CD4-positive, alpha-beta T cell treated with Interleukin-6 at 100 ng/mL for 8 hours (primary cell): ENCODE data around the gene NEURL1.
"Not testable (repeated sequence)": the region's sequence is repeated elsewhere in the genome, so short reads cannot be mapped to it uniquely, and the experiment has no call there.

Experiments used
- DNase-seq: peaks from one replicate; pipeline ENCODE4 v3.0.0-alpha.2; 2020; ENCODE audit warnings: mixed read lengths, low spot score

NEURL1 gene

GRCh38 chr10:103608056-103608455 is 114.6 kb downstream of the NEURL1 start:
- DNase-seq, result not testable (repeated sequence)

GRCh38 chr10:103609231-103610082 is 116.0 kb downstream of the NEURL1 start:
- no peak for DNase-seq

GRCh38 chr10:103610083-103610472 is 116.6 kb downstream of the NEURL1 start:
- DNase-seq, result no peak

GRCh38 chr10:103610921-103611511 is 117.5 kb downstream of the NEURL1 start:
- DNase-seq, result no peak

- DNase-seq, result no peak
Measured at GRCh38 chr10:103612462-103613365, 119.2 kb downstream of the NEURL1 start.

- no peak for DNase-seq
Measured at GRCh38 chr10:103613616-103614015, 120.1 kb downstream of the NEURL1 start.

- no peak for DNase-seq
Measured at GRCh38 chr10:103614306-103615158, 121.0 kb downstream of the NEURL1 start.

- DNase-seq, result no peak
Measured at GRCh38 chr10:103616705-103617601, 123.4 kb downstream of the NEURL1 start.

- DNase-seq, result no peak
Measured at GRCh38 chr10:103617602-103618385, 124.3 kb downstream of the NEURL1 start.

GRCh38 chr10:103618575-103619423 is 125.3 kb downstream of the NEURL1 start:
- DNase-seq, result no peak

GRCh38 chr10:103619424-103620351 is 126.2 kb downstream of the NEURL1 start:
- no peak for DNase-seq

GRCh38 chr10:103620352-103620740 is 126.8 kb downstream of the NEURL1 start:
- DNase-seq, result no peak

GRCh38 chr10:103620891-103621782 is 127.6 kb downstream of the NEURL1 start:
- no peak for DNase-seq

GRCh38 chr10:103621783-103622125 is 128.2 kb downstream of the NEURL1 start:
- DNase-seq, result no peak

- DNase-seq, result no peak
Measured at GRCh38 chr10:103622286-103622685, 128.8 kb downstream of the NEURL1 start.

GRCh38 chr10:103622935-103623574 is 129.6 kb downstream of the NEURL1 start:
- DNase-seq, result no peak
